Hepatocyte (in vitro differentiated cells): ENCODE data around the gene PHLDB2. TPM values are rescaled to one million over a fixed set of nuclear protein-coding genes. Genes with fewer than 3 reads are reported as not detected.

ENCODE experiments used
- DNase-seq: peaks from one replicate; pipeline ENCODE4 v3.0.0-alpha.2; 2016; ENCODE audit warnings: low spot score
- H2AFZ ChIP-seq: fragments of 200-600 bp; sonication (generic); 2 replicates; pipeline ENCODE4 v1.6.0; 2016; ENCODE audit warnings: antibody characterized with exemption, mild to moderate bottlenecking
- H3K27ac ChIP-seq: fragments of 200-600 bp; sonication (generic); 2 replicates; pipeline ENCODE4 v1.5.1; 2016; ENCODE audit warnings: mild to moderate bottlenecking
- H3K27me3 ChIP-seq: fragments of 200-600 bp; sonication (generic); 2 replicates; pipeline ENCODE4 v1.6.1; 2016
- H3K36me3 ChIP-seq: fragments of 200-600 bp; sonication (generic); replicated peaks from 2 replicates; pipeline ENCODE4 v1.5.1; 2016; ENCODE audit warnings: low read depth; ENCODE audit not compliant: insufficient read depth
- H3K4me1 ChIP-seq: fragments of 200-600 bp; sonication (generic); 2 replicates; pipeline ENCODE4 v1.5.1; 2016; ENCODE audit warnings: mild to moderate bottlenecking, moderate library complexity; ENCODE audit not compliant: insufficient read depth
- H3K4me2 ChIP-seq: fragments of 200-600 bp; sonication (generic); 2 replicates; pipeline ENCODE4 v1.6.0; 2016
- H3K4me3 ChIP-seq: fragments of 200-600 bp; sonication (generic); 2 replicates; pipeline ENCODE4 v1.5.1; 2016; ENCODE audit warnings: mild to moderate bottlenecking
- H3K79me2 ChIP-seq: fragments of 200-600 bp; sonication (generic); 2 replicates; pipeline ENCODE4 v1.6.0; 2017; ENCODE audit warnings: mild to moderate bottlenecking
- H3K9me2 ChIP-seq: fragments of 200-600 bp; sonication (generic); replicated peaks from 2 replicates; pipeline ENCODE4 v1.6.0; 2017; ENCODE audit warnings: mild to moderate bottlenecking; ENCODE audit not compliant: insufficient read depth
- H3K9me3 ChIP-seq: fragments of 200-600 bp; sonication (generic); 2 replicates; pipeline ENCODE4 v1.5.1; 2016; ENCODE audit warnings: low read depth, mild to moderate bottlenecking
- H4K20me1 ChIP-seq: fragments of 200-600 bp; sonication (generic); 2 replicates; pipeline ENCODE4 v1.6.0; 2016; ENCODE audit warnings: mild to moderate bottlenecking; ENCODE audit not compliant: insufficient read depth, poor library complexity, severe bottlenecking
- CTCF ChIP-seq: fragments of 200-600 bp; sonication (generic); IDR thresholded peaks from 2 replicates; pipeline ENCODE4 v1.5.1; 2016; ENCODE audit warnings: antibody characterized with exemption, mild to moderate bottlenecking; ENCODE audit not compliant: poor library complexity
- EZH2 ChIP-seq: fragments of 200-600 bp; sonication (generic); IDR thresholded peaks from 2 replicates; pipeline ENCODE4 v1.6.1; 2016; ENCODE audit warnings: antibody characterized with exemption, mild to moderate bottlenecking, borderline replicate concordance
- EZH2phosphoT487 ChIP-seq: fragments of 200-600 bp; sonication (generic); IDR thresholded peaks from one replicate; pipeline ENCODE4 v1.6.1; 2018; ENCODE audit warnings: antibody characterized with exemption, mild to moderate bottlenecking, low read depth, moderate library complexity; ENCODE audit not compliant: unreplicated experiment, severe bottlenecking
- WGBS: methylation state at CpG from one replicate; pipeline ENCODE4 v1.1.6; 2016; ENCODE audit warnings: low lambda C conversion rate; ENCODE audit errors: missing lambda C conversion rate; 5-methylcytosine and 5-hydroxymethylcytosine counted together
- polyA plus RNA-seq: library from polyadenylated mRNA; unstranded; fragments of >200 nt; fragmentation: Nextera tagmentation; extraction: Ambion mirVana; gene quantifications from 2 replicates; pipeline ENCODE4 v1.2.1, GENCODE V29; 2016
- total RNA-seq: library from RNA; depleted of rRNA; stranded (reverse); fragments of >200 nt; gene quantifications from 2 replicates; pipeline ENCODE4 v1.2.3, GENCODE V29; 2014

Gene PHLDB2
- total and polyA plus RNA-seq, 2 experiments from 2014 or later, result 49.0 to 52.7 TPM

DNA sequence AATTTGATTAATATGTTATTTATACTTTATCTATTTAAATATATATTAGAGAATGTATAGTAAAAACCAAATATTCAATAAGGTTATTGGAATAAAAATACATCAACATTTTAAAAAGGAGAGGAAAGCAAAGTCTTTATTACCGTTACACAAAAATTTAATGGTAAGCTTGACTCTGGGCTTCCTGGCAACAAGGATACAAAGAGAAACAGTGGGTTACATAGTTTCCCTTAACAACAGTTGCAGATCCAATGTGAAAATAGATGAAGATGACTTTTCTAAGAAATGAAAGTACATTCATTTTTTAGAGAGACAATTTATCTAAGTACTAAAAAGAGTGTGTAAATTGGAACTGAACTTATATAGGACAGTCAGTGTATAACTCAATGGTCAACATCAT, 6.0 kb upstream of the PHLDB2 start:
- Histone ChIP-seq H3K4me3 (no peak overlapping the region), H4K20me1 (no peaks in the 10 kb centered on the region), H3K27ac (no peak overlapping the region), H3K9me3 (no peaks in the 10 kb centered on the region), H3K27me3 (no peaks in the 10 kb centered on the region), H2AFZ (no peak overlapping the region), H3K79me2 (peaks cover 3% of the 10 kb centered on the region), H3K4me2 (peak overlapping the region; percentile 16), H3K9me2 (no peaks in the 10 kb centered on the region), H3K4me1 (peaks cover 18% of the 10 kb centered on the region), H3K36me3 (no peaks in the 10 kb centered on the region)
- 82% methylated on average over 1 of the region's 1 CpG for WGBS
- TF ChIP-seq EZH2phosphoT487, result no peak
- no peak for TF ChIP-seq CTCF
- no peak for TF ChIP-seq EZH2
- DNase-seq, result no peak

DNA sequence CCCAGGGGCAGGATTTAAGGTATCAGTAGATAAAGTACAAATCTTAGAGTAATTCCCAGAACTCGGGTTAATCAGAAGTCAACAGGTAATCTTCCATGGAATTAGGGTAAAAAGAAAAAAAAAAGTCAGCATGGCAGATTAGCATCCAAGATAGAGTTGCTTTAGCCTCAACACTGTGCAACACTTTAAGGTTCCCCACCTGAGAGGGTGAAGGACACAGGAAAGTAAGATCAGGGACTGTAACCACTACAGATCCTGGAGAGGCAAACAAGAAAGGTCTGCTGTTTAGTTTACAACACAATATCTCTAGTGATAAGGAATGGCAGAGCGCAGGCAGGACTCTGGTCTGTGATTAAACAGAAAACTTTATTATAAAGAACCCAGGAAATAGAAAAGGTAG, 4.1 kb upstream of the PHLDB2 start:
- Histone ChIP-seq H2AFZ (no peak overlapping the region), H3K36me3 (no peaks in the 10 kb centered on the region), H3K9me3 (no peaks in the 10 kb centered on the region), H3K4me1 (peaks cover 13% of the 10 kb centered on the region), H3K4me2 (peak overlapping the region; percentile 2), H4K20me1 (no peaks in the 10 kb centered on the region), H3K27ac (peak overlapping the region; percentile 12), H3K79me2 (peaks cover 9% of the 10 kb centered on the region), H3K4me3 (no peak overlapping the region), H3K27me3 (no peaks in the 10 kb centered on the region), H3K9me2 (no peaks in the 10 kb centered on the region)
- no peak for DNase-seq
- TF ChIP-seq CTCF (no peak), EZH2phosphoT487 (no peak), EZH2 (no peak)
- 35% methylated on average over 2 of the region's 2 CpGs for WGBS

GRCh38 chr3:111856501-111856900, 2.6 kb upstream of the PHLDB2 start:
- H3K4me2 ChIP-seq, result no peak overlapping the region
- no peaks in the 10 kb centered on the region for H4K20me1 ChIP-seq
- no peaks in the 10 kb centered on the region for H3K27me3 ChIP-seq
- peaks cover 15% of the 10 kb centered on the region for H3K79me2 ChIP-seq
- H3K36me3 ChIP-seq, result no peaks in the 10 kb centered on the region
- peaks cover 13% of the 10 kb centered on the region for H3K4me1 ChIP-seq
- H3K9me3 ChIP-seq, result no peaks in the 10 kb centered on the region
- H3K4me3 ChIP-seq, result no peak overlapping the region
- no peak for DNase-seq
- H3K9me2 ChIP-seq, result no peaks in the 10 kb centered on the region
- TF ChIP-seq CTCF (no peak), EZH2phosphoT487 (no peak), EZH2 (no peak)
- H3K27ac ChIP-seq, result no peak overlapping the region
- 85% methylated on average over 3 of the region's 3 CpGs for WGBS
- no peak overlapping the region for H2AFZ ChIP-seq

- H2AFZ ChIP-seq, result no peak overlapping the region
- H3K4me2 ChIP-seq, result no peak overlapping the region
- H3K9me3 ChIP-seq, result no peaks in the 10 kb centered on the region
- DNase-seq, result no peak
- peaks cover 9% of the 10 kb centered on the region for H3K4me1 ChIP-seq
- peaks cover 25% of the 10 kb centered on the region for H3K79me2 ChIP-seq
- H4K20me1 ChIP-seq, result no peaks in the 10 kb centered on the region
- H3K27ac ChIP-seq, result no peak overlapping the region
- TF ChIP-seq EZH2phosphoT487, result no peak
- TF ChIP-seq CTCF, result no peak
- TF ChIP-seq EZH2, result no peak
- WGBS, result 75% methylated on average over 6 of the region's 6 CpGs
- no peaks in the 10 kb centered on the region for H3K27me3 ChIP-seq
- no peaks in the 10 kb centered on the region for H3K9me2 ChIP-seq
- no peaks in the 10 kb centered on the region for H3K36me3 ChIP-seq
- H3K4me3 ChIP-seq, result no peak overlapping the region
Measured at GRCh38 chr3:111857474-111857873, 1.6 kb upstream of the PHLDB2 start.
